Measurements from ENCODE around the gene MLLT10.
"Not testable (repeated sequence)": the region's sequence is repeated elsewhere in the genome, so short reads cannot be mapped to it uniquely, and the experiment has no call there.

Gene MLLT10

DNA sequence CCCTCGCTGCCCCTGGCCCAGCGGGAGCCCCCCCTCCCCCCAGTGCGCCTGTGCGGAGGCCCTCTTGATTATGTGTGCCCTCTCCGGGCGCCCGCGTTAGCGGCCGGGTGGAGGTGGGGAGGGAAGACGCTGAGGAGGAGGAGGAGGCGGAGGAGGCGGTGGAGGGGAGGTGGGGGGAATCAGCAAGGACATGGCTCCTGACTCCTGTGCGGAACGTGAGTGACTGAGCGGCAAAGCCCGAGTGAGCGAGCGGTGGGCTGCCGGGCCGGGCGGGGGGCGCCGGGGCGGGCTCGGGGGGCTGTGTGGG lies 201 bp downstream of the MLLT10 start:
- no peaks in the 10 kb centered on the region for H3K9me3 ChIP-seq
- peak overlapping the region; percentile 97; the same call in 1 of the 2 replicates for H3K4me2 ChIP-seq
- no peak for TF ChIP-seq Cebpa-rat (IDR thresholded peaks at IDR 0.05)
- H3K36me3 ChIP-seq = peaks cover 20% of the 10 kb centered on the region; the same call in 1 of the 2 replicates
- H3K4me1 ChIP-seq = peaks cover 36% of the 10 kb centered on the region
- peak overlapping the region; percentile 84; the same call in 1 of the 2 replicates for H3K9ac ChIP-seq
- 0 out of 2 replicates have a peak overlapping the region, but pooled peaks have one; percentile 68 for H3K27ac ChIP-seq
- peaks cover 55% of the 10 kb centered on the region for H4K20me1 ChIP-seq
- H3K27me3 ChIP-seq = peaks cover 37% of the 10 kb centered on the region
- peak overlapping the region; percentile 92 for H3K4me3 ChIP-seq

GRCh38 chr10:21534604-21535493 lies 817 bp downstream of the MLLT10 start:
- peaks cover 31% of the 10 kb centered on the region for H3K27me3 ChIP-seq
- H3K9me3 ChIP-seq = no peaks in the 10 kb centered on the region
- TF ChIP-seq Cebpa-rat (IDR thresholded peaks at IDR 0.05) = no peak
- H3K27ac ChIP-seq = peak overlapping the region; percentile 76
- H3K36me3 ChIP-seq = peaks cover 27% of the 10 kb centered on the region
- H4K20me1 ChIP-seq = peaks cover 55% of the 10 kb centered on the region
- H3K9ac ChIP-seq = peak overlapping the region; percentile 84
- H3K4me3 ChIP-seq = peak overlapping the region; percentile 92
- peak overlapping the region; percentile 97 for H3K4me2 ChIP-seq
- peaks cover 39% of the 10 kb centered on the region for H3K4me1 ChIP-seq

GRCh38 chr10:21535494-21535965 lies 1.5 kb downstream of the MLLT10 start:
- 0 out of 2 replicates have a peak overlapping the region, but pooled peaks have one; percentile 61 for H3K9ac ChIP-seq
- TF ChIP-seq Cebpa-rat (IDR thresholded peaks at IDR 0.05) = no peak
- H3K36me3 ChIP-seq = peaks cover 33% of the 10 kb centered on the region
- H3K9me3 ChIP-seq = no peaks in the 10 kb centered on the region
- H3K27me3 ChIP-seq = peaks cover 24% of the 10 kb centered on the region
- H3K4me2 ChIP-seq = peak overlapping the region; percentile 97
- H3K27ac ChIP-seq = no peak overlapping the region
- H4K20me1 ChIP-seq = peaks cover 56% of the 10 kb centered on the region
- peaks cover 39% of the 10 kb centered on the region for H3K4me1 ChIP-seq
- H3K4me3 ChIP-seq = peak overlapping the region; percentile 92

DNA sequence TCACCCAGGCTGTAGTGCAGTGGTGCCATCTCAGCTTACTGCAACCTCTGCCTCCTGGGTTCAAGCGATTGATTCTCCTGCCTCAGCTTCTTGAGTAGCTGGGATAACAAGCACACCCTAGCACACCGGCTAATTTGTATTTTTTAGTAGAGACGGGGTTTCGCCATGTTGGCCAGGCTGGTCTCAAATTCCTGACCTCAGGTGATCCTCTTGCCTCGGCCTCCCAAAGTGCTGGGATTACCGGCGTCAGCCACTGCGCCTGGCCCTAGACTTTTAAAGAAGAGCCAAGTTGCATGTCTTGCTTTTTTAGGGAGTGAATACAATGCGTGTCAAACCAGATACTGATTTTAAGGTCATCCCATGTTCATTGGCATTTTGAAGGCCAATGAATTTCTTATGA lies 1.9 kb downstream of the MLLT10 start:
- peaks cover 39% of the 10 kb centered on the region for H3K4me1 ChIP-seq
- not testable (repeated sequence) for H3K27ac ChIP-seq, H3K4me3 ChIP-seq, H3K9me3 ChIP-seq, H3K9ac ChIP-seq
- H4K20me1 ChIP-seq = peaks cover 56% of the 10 kb centered on the region
- H3K27me3 ChIP-seq = peaks cover 20% of the 10 kb centered on the region
- peaks cover 38% of the 10 kb centered on the region for H3K36me3 ChIP-seq
- H3K4me2 ChIP-seq = peak overlapping the region; percentile 97; the same call in 1 of the 2 replicates

DNA sequence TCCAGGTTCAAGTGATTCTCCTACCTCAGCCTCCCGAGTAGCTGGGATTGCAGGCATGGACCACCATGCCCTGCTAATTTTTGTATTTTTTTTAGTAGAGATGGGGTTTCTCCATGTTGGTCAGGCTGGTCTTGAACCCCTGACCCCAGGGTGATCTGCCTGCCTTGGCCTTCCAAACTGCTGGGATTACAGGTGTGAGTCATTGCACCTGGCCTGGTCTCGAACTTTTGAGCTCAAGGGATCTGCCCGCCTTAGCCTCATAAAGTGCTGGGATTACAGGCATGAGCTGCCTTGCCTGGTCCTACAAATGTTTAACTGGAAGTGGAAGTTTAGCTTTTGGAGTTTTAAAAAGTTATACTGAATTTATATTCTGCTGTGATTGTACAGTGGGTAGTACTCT lies 2.8 kb downstream of the MLLT10 start:
- Histone ChIP-seq H4K20me1 (peaks cover 65% of the 10 kb centered on the region), H3K36me3 (peaks cover 47% of the 10 kb centered on the region), H3K9ac (no peak overlapping the region), H3K27ac (no peak overlapping the region), H3K27me3 (peaks cover 16% of the 10 kb centered on the region), H3K4me3 (no peak overlapping the region), H3K4me1 (peaks cover 39% of the 10 kb centered on the region), H3K4me2 (no peak overlapping the region), H3K9me3 (no peaks in the 10 kb centered on the region)
- no peak for TF ChIP-seq Cebpa-rat (IDR thresholded peaks at IDR 0.05)

DNA sequence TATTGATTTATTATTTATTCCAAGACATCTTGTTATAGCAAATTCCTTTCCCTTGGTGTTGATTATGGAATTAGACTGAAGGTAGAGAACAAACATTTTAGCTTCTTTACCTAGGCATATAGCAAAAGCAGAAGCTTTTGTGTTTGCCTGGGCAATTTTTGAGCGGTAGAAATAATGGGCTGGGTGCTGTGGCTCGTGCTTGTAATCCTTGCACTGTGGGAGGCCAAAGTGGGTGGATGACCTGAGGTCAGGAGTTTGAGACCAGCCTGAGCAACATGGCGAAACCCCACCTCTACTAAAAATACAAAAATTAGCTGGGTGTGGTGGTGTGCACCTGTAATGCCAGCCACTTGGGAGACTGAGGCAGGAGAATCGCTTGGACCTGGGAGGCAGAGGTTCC lies 6.7 kb downstream of the MLLT10 start:
- H3K27ac ChIP-seq, H3K4me3 ChIP-seq, H3K9me3 ChIP-seq, H3K27me3 ChIP-seq, H3K4me2 ChIP-seq, H3K9ac ChIP-seq: not testable (repeated sequence)
- peaks cover 85% of the 10 kb centered on the region for H3K36me3 ChIP-seq
- peaks cover 26% of the 10 kb centered on the region for H3K4me1 ChIP-seq
- peaks cover 90% of the 10 kb centered on the region for H4K20me1 ChIP-seq

- H3K36me3 ChIP-seq = peaks cover 95% of the 10 kb centered on the region
- H3K4me1 ChIP-seq = no peaks in the 10 kb centered on the region
- H3K9me3 ChIP-seq = 0 out of 2 replicates have a peak, but pooled peaks cover 9% of the 10 kb centered on the region
- no peak overlapping the region for H3K27ac ChIP-seq
- H3K4me2 ChIP-seq = no peak overlapping the region
- peaks cover 82% of the 10 kb centered on the region for H4K20me1 ChIP-seq
- H3K9ac ChIP-seq = no peak overlapping the region
- H3K4me3 ChIP-seq = no peak overlapping the region
- no peak for TF ChIP-seq Cebpa-rat (IDR thresholded peaks at IDR 0.05)
- no peaks in the 10 kb centered on the region for H3K27me3 ChIP-seq
Observed at GRCh38 chr10:21547246-21547645, 13.2 kb downstream of the MLLT10 start.

GRCh38 chr10:21552638-21553037 lies 18.6 kb downstream of the MLLT10 start:
- no peak overlapping the region for H3K9ac ChIP-seq
- no peaks in the 10 kb centered on the region for H3K9me3 ChIP-seq
- H3K4me3 ChIP-seq = no peak overlapping the region
- no peak overlapping the region for H3K4me2 ChIP-seq
- H3K27me3 ChIP-seq = no peaks in the 10 kb centered on the region
- TF ChIP-seq Cebpa-rat (IDR thresholded peaks at IDR 0.05) = no peak
- H3K27ac ChIP-seq = no peak overlapping the region
- no peaks in the 10 kb centered on the region for H3K4me1 ChIP-seq
- H4K20me1 ChIP-seq = peaks cover 52% of the 10 kb centered on the region
- H3K36me3 ChIP-seq = peaks cover 92% of the 10 kb centered on the region

DNA sequence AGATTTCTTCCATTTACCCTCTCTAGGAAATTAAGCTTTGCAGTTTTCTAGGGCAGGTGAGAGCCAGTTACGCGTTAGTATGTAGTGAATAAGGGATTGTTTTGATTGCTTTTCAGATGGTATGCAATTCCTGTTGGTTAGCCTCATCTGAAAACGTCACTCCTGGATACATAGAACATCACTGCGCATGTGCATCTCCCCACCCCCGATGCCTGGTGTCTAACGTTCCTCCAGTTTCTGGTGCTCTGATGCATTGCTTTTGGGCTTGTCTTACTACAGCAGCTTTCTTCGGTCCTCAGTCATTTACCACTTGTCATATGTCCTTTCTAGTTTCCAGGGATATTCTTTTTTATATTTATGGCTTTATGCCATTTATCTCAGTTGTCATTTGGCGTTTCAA lies 22.5 kb downstream of the MLLT10 start:
- Histone ChIP-seq H3K9ac (no peak overlapping the region), H3K27ac (no peak overlapping the region), H3K4me1 (no peaks in the 10 kb centered on the region), H4K20me1 (peaks cover 27% of the 10 kb centered on the region; the same call in 1 of the 2 replicates), H3K4me3 (no peak overlapping the region), H3K9me3 (peaks cover 11% of the 10 kb centered on the region), H3K27me3 (no peaks in the 10 kb centered on the region), H3K4me2 (no peak overlapping the region), H3K36me3 (peaks cover 97% of the 10 kb centered on the region)
- no peak for TF ChIP-seq Cebpa-rat (IDR thresholded peaks at IDR 0.05)

GRCh38 chr10:21558984-21559383 lies 25.0 kb downstream of the MLLT10 start:
- not testable (repeated sequence) for H3K9ac ChIP-seq, H3K4me2 ChIP-seq, H3K4me3 ChIP-seq, H3K27ac ChIP-seq, H3K4me1 ChIP-seq, H3K27me3 ChIP-seq
- Histone ChIP-seq H3K9me3 (peaks cover 18% of the 10 kb centered on the region), H4K20me1 (peaks cover 13% of the 10 kb centered on the region; the same call in 1 of the 2 replicates), H3K36me3 (peaks cover 90% of the 10 kb centered on the region)
